ENCODE results near the gene TMEFF2. TPM values are rescaled to one million over a fixed set of nuclear protein-coding genes. Genes with fewer than 3 reads are reported as not detected.

Gene TMEFF2
- total and polyA plus RNA-seq, 2 of the 4 experiments (the other 2 are of a cell fraction) = 1.3 to 3.0 TPM

DNA sequence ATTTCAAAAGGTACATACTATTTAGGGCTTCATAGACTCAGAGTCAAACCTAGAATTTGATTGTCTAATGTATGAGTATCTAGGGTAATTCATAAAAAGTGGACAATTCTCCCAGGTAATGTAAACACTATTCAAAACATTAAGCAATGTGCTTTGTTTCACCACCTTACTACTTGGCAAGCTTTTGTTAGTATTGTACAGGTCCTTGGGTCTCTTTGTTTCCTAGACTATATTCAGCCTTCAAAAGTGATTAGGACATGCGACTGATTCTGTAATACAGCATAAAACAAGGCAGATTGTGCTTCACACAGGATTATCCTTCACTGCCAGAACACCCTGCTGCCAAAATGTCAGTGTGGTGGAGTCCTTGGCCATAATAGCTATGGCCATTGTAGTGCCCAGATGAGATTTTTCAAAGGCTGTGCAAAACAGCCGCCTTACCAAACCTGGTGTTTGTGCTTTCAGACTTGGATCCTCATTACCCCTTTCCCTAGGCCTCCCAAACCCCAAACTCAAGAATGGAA lies 257.8 kb downstream of the TMEFF2 start:
- H4K8ac ChIP-seq (ENCODE audit: low read depth in 2 of 2, low read length in 2 of 2) = no peak overlapping the region
- no peak overlapping the region for H2BK20ac ChIP-seq (ENCODE audit: low read depth, low read length)
- CTCF ChIA-PET = no interaction called here
- in situ Hi-C loops (cut with MboI; ENCODE audit: low sequenced_read_pairs) = no loop called here
- no peaks in the 10 kb centered on the region for H3K27me3 ChIP-seq (ENCODE audit: control insufficient read depth, insufficient read depth, low read length)
- TF ChIP-seq CEBPB (IDR thresholded peaks at IDR 0.05; ENCODE audit: low read depth, low read length) (no peak), BHLHE40 (IDR thresholded peaks at IDR 0.05; ENCODE audit: low read depth, low read length) (no peak), RCOR1 (IDR thresholded peaks at IDR 0.05; ENCODE audit: insufficient replicate concordance, low read length) (no peak), POLR2A (IDR thresholded peaks at IDR 0.05; ENCODE audit: low read depth, low read length) (no peak), ELK1 (IDR thresholded peaks at IDR 0.05; ENCODE audit: borderline replicate concordance, low read depth, low read length) (no peak), SMC3 (IDR thresholded peaks at IDR 0.05; ENCODE audit: low read depth, low read length) (no peak), MXI1 (IDR thresholded peaks at IDR 0.05; ENCODE audit: borderline replicate concordance, low read depth, low read length) (no peak), FOS (IDR thresholded peaks at IDR 0.05; ENCODE audit: low read depth, low read length) (no peak)
- TF ChIP-seq, protein P1, sequence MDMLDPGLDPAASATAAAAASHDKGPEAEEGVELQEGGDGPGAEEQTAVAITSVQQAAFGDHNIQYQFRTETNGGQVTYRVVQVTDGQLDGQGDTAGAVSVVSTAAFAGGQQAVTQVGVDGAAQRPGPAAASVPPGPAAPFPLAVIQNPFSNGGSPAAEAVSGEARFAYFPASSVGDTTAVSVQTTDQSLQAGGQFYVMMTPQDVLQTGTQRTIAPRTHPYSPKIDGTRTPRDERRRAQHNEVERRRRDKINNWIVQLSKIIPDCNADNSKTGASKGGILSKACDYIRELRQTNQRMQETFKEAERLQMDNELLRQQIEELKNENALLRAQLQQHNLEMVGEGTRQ (IDR thresholded peaks at IDR 0.05; ENCODE audit: low read depth, low read length) = no peak
- TF ChIP-seq, protein P2, sequence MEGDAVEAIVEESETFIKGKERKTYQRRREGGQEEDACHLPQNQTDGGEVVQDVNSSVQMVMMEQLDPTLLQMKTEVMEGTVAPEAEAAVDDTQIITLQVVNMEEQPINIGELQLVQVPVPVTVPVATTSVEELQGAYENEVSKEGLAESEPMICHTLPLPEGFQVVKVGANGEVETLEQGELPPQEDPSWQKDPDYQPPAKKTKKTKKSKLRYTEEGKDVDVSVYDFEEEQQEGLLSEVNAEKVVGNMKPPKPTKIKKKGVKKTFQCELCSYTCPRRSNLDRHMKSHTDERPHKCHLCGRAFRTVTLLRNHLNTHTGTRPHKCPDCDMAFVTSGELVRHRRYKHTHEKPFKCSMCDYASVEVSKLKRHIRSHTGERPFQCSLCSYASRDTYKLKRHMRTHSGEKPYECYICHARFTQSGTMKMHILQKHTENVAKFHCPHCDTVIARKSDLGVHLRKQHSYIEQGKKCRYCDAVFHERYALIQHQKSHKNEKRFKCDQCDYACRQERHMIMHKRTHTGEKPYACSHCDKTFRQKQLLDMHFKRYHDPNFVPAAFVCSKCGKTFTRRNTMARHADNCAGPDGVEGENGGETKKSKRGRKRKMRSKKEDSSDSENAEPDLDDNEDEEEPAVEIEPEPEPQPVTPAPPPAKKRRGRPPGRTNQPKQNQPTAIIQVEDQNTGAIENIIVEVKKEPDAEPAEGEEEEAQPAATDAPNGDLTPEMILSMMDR (conservative IDR thresholded peaks at IDR 0.05; ENCODE audit: low read depth, low read length) = no peak
- H3K79me1 ChIP-seq (ENCODE audit: low read depth in 1 of 2, low read length in 2 of 2) = no peaks in the 10 kb centered on the region
- H2AK5ac ChIP-seq (ENCODE audit: low read depth, low read length) = no peak overlapping the region
- H2AFZ ChIP-seq (replicated peaks; ENCODE audit: low read length, poor library complexity) = no peak overlapping the region
- no peak overlapping the region for H4K5ac ChIP-seq (ENCODE audit: low read depth, low read length)
- no peak overlapping the region for H3K14ac ChIP-seq (replicated peaks; ENCODE audit: low read depth, low read length)
- peaks cover 8% of the 10 kb centered on the region for H3K4me1 ChIP-seq (ENCODE audit: control insufficient read depth, insufficient read depth, low read length)
- H2BK15ac ChIP-seq (ENCODE audit: low read depth, low read length) = no peak overlapping the region
- H3K36me3 ChIP-seq (ENCODE audit: control insufficient read depth, insufficient read depth, low read length) = no peaks in the 10 kb centered on the region
- H3K9me3 ChIP-seq (ENCODE audit: control insufficient read depth, insufficient read depth, low read length) = no peaks in the 10 kb centered on the region
- no peak overlapping the region for H2BK5ac ChIP-seq (ENCODE audit: low read depth, low read length, poor library complexity, severe bottlenecking)
- no peak overlapping the region for H3K4me2 ChIP-seq (ENCODE audit: low read depth, low read length)
- H4K91ac ChIP-seq (ENCODE audit: insufficient read depth, low read depth, low read length) = no peak overlapping the region
- no peak overlapping the region for H3K18ac ChIP-seq (ENCODE audit: low read depth, low read length)
- no TSS peak for BruUV-seq (replicated peaks)
- H4K20me1 ChIP-seq (ENCODE audit: insufficient read depth, low read length) = no peaks in the 10 kb centered on the region
- no peak for ATAC-seq (ENCODE audit: low read depth)
- no peak overlapping the region for H3K56ac ChIP-seq (ENCODE audit: extremely low read depth, insufficient read depth, low read length)
- POLR2A ChIA-PET (ENCODE audit: unreplicated experiment) = no interaction called here
- dilution Hi-C loops (cut with HindIII; ENCODE audit: low sequenced_read_pairs, unreplicated experiment) = no loop called here
- no CpG with 5 or more reads among the region's 2 CpGs for whole genome bisulfite sequencing, 2 experiments (ENCODE audit: extremely low coverage in 2 of 2, insufficient read length in 1 of 2)
- H2AK9ac ChIP-seq (replicated peaks; ENCODE audit: low read depth, low read length, poor library complexity) = no peak overlapping the region
- no peak overlapping the region for H3K4ac ChIP-seq (ENCODE audit: low read depth, low read length)
- H3K23ac ChIP-seq (ENCODE audit: low read depth, low read length) = no peak overlapping the region
- DNase-seq = no peak
- no peaks in the 10 kb centered on the region for H3K9me1 ChIP-seq (ENCODE audit: insufficient read depth, low read length)
- no peak overlapping the region for H3K4me3 ChIP-seq (ENCODE audit: insufficient read depth, low read depth, low read length)
- no peak overlapping the region for H2BK120ac ChIP-seq (ENCODE audit: low read depth, low read length)
- H3K9ac ChIP-seq (ENCODE audit: low read depth, low read length) = no peak overlapping the region
- intact Hi-C loops (cut with micrococcal nuclease) = no loop called here
- H3K27ac ChIP-seq (ENCODE audit: insufficient read depth, low read length) = no peak overlapping the region

All from IMR-90 (cell line).